Glutamatergic neuron (in vitro differentiated cells): ENCODE results near the gene SAMD14. TPM values are rescaled to one million over a fixed set of nuclear protein-coding genes. Genes with fewer than 3 reads are reported as not detected.

Experiments used
- DNase-seq: peaks from one replicate; pipeline ENCODE4 v3.0.0; 2022
- H3K27ac Mint-ChIP-seq: one replicate; pipeline ENCODE4 v1.8.0; 2020; ENCODE audit warnings: mild to moderate bottlenecking, mixed read lengths, inconsistent platforms; ENCODE audit not compliant: unreplicated experiment
- H3K27me3 Mint-ChIP-seq: one replicate; pipeline ENCODE4 v1.8.0; 2020; ENCODE audit warnings: mild to moderate bottlenecking, moderate library complexity, mixed read lengths, inconsistent platforms; ENCODE audit not compliant: unreplicated experiment
- H3K36me3 Mint-ChIP-seq: one replicate; pipeline ENCODE4 v1.8.0; 2020; ENCODE audit warnings: mild to moderate bottlenecking, mixed read lengths, inconsistent platforms; ENCODE audit not compliant: unreplicated experiment
- H3K4me1 Mint-ChIP-seq: one replicate; pipeline ENCODE4 v1.8.0; 2020; ENCODE audit warnings: mild to moderate bottlenecking, low read depth, mixed read lengths, inconsistent platforms; ENCODE audit not compliant: unreplicated experiment
- H3K4me3 Mint-ChIP-seq: one replicate; pipeline ENCODE4 v1.8.0; 2020; ENCODE audit warnings: mild to moderate bottlenecking, mixed read lengths, inconsistent platforms; ENCODE audit not compliant: unreplicated experiment
- H3K9me3 Mint-ChIP-seq: one replicate; pipeline ENCODE4 v1.8.0; 2020; ENCODE audit warnings: mild to moderate bottlenecking, moderate library complexity, mixed read lengths, inconsistent platforms; ENCODE audit not compliant: unreplicated experiment
- total RNA-seq: library from RNA; stranded (reverse); fragmentation: NEBNext Ultra II Directional; extraction: Animal tissue kit (Norgen Biotek cat#: 25700); gene quantifications from one replicate; pipeline ENCODE4 v1.2.1, GENCODE V29; 2021; ENCODE audit not compliant: unreplicated experiment
- TF ChIP-seq, protein P1 (sequence below): fragments of 200-600 bp; sonication (generic); IDR thresholded peaks from one replicate; pipeline ENCODE4 v1.5.0; 2021; ENCODE audit not compliant: partially characterized antibody, unreplicated experiment

Gene SAMD14
- total RNA-seq, 1 donor from 2014 or later: 95.0 TPM

DNA sequence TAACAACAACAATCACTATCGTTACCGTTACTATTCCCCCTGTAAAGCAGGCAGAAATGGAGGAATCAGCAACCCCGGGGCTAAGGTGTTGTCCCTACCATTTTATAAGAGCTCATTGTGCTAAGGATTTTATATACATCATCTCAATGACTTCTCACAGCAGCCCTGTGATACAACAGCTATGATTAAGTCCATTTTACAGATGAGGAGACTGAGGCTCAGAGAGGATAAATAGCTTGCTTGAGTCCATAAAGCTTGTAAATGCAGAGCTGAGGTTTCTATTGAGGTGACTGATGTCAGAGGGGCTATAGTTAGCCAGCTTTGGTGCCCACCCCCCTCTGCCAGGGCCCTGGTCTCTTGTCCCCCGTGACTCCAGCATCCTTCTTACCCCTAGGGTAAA lies 51.5 kb downstream of the SAMD14 start:
- peaks cover 26% of the 10 kb centered on the region for H3K4me1 Mint-ChIP-seq
- no peak for DNase-seq
- peaks cover 19% of the 10 kb centered on the region for H3K27me3 Mint-ChIP-seq
- no peaks in the 10 kb centered on the region for H3K36me3 Mint-ChIP-seq
- H3K4me3 Mint-ChIP-seq: peak overlapping the region; percentile 57
- peaks cover 8% of the 10 kb centered on the region for H3K9me3 Mint-ChIP-seq
- peak overlapping the region; percentile 73 for H3K27ac Mint-ChIP-seq
- TF ChIP-seq, protein P1, sequence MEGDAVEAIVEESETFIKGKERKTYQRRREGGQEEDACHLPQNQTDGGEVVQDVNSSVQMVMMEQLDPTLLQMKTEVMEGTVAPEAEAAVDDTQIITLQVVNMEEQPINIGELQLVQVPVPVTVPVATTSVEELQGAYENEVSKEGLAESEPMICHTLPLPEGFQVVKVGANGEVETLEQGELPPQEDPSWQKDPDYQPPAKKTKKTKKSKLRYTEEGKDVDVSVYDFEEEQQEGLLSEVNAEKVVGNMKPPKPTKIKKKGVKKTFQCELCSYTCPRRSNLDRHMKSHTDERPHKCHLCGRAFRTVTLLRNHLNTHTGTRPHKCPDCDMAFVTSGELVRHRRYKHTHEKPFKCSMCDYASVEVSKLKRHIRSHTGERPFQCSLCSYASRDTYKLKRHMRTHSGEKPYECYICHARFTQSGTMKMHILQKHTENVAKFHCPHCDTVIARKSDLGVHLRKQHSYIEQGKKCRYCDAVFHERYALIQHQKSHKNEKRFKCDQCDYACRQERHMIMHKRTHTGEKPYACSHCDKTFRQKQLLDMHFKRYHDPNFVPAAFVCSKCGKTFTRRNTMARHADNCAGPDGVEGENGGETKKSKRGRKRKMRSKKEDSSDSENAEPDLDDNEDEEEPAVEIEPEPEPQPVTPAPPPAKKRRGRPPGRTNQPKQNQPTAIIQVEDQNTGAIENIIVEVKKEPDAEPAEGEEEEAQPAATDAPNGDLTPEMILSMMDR: no peak

DNA sequence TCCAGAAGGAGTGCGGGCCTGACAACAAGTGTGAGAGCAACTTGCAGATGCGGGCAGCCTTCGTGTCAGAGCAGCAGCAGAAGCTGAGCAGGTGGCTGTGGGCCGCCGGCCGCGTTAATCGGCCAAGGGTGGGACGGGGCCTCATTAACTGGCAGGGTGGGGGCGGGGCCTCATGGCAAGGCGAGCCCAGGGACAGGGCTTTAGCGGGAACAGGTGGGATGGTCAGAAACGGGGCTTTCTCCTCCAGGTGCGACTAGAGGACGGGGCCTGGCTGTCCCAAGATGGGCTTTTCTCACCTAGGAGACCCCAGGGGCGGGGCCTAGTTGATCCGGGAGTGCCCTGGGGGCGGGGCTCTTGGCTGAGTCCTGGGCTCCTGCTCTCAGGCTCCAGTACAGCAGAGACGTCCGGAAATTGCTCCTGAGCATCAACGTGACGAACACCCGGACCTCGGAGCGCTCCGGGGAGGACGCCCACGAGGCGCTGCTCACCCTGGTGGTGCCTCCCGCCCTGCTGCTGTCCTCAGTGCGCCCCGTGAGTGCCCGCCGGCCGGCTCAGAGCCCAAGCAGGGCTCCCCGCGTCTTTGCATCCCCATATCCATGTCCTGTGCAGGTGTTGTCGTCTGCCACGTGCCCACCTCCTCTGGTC lies 53.2 kb downstream of the SAMD14 start:
- Mint-ChIP-seq H3K4me3 (peak overlapping the region; percentile 57), H3K36me3 (no peaks in the 10 kb centered on the region), H3K27ac (peak overlapping the region; percentile 73), H3K9me3 (peaks cover 8% of the 10 kb centered on the region), H3K4me1 (peaks cover 26% of the 10 kb centered on the region), H3K27me3 (peaks cover 23% of the 10 kb centered on the region)
- peak; percentile 74 for DNase-seq
- TF ChIP-seq, protein P1: no peak

DNA sequence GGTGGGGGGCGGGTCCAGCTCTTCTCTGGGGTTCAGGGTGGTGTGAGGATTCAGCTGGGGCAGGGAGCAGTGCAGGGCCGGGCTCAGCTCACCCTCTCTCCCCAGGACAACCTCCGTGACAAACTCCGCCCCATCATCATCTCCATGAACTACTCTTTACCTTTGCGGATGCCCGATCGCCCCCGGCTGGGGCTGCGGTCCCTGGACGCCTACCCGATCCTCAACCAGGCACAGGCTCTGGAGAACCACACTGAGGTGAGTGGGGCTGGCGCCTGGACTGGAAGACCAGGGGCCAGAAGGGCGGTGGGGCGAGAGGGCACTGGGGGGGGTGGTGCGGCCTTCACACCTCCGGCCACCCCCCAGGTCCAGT lies 53.8 kb downstream of the SAMD14 start:
- TF ChIP-seq, protein P1: no peak
- H3K27me3 Mint-ChIP-seq: peaks cover 25% of the 10 kb centered on the region
- no peak for DNase-seq
- H3K27ac Mint-ChIP-seq: no peak overlapping the region
- peaks cover 26% of the 10 kb centered on the region for H3K4me1 Mint-ChIP-seq
- peaks cover 10% of the 10 kb centered on the region for H3K9me3 Mint-ChIP-seq
- no peaks in the 10 kb centered on the region for H3K36me3 Mint-ChIP-seq
- H3K4me3 Mint-ChIP-seq: no peak overlapping the region

DNA sequence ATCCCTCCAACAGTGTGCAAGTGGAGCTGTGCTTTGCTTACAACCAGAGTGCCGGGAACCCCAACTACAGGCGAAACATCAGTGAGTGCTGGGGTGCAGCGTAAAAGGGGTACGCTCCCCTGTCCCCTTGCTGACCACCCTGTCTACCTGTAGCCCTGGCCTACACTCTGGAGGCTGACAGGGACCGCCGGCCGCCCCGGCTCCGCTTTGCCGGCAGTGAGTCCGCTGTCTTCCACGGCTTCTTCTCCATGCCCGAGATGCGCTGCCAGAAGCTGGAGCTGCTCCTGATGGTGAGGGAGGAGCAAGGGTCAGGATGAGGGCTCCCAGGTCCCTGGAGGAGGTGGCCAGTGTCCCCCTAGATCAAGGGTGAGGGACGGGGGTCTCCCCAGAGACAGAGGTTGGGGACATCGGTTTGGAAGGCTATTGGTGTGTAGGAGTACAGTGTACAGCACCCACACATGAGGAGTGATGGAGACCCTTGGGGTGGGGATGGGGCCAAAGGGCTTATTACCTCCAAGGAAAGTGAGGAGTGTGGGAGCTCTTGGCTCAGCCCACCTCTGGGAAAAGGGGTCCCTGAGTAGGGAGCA lies 54.4 kb downstream of the SAMD14 start:
- H3K27me3 Mint-ChIP-seq: peaks cover 25% of the 10 kb centered on the region
- H3K4me3 Mint-ChIP-seq: no peak overlapping the region
- H3K36me3 Mint-ChIP-seq: no peaks in the 10 kb centered on the region

DNA sequence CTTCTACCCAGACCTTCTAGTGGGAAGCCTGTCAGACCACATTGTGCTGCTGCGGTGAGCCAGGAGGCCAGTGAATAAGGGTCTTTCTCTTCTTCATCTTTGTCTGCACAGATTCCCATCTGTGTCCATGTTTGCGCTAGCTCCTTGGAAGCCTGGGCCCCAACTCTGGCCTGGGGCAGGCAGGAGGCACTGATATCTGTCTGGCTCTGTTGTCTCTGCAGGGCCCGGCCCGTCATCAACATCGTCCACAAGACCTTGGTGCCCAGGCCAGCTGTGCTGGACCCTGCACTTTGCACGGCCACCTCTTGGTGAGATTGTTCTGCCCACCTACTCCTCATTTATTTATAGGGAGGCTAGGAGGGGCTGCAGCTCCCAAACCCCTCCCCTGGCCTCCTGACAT lies 55.7 kb downstream of the SAMD14 start:
- Mint-ChIP-seq H3K27me3 (peaks cover 18% of the 10 kb centered on the region), H3K4me1 (peaks cover 16% of the 10 kb centered on the region), H3K36me3 (no peaks in the 10 kb centered on the region), H3K9me3 (peaks cover 11% of the 10 kb centered on the region), H3K4me3 (no peak overlapping the region), H3K27ac (no peak overlapping the region)
- no peak for DNase-seq
- TF ChIP-seq, protein P1: no peak

More for the DNA sequence above, 54.4 kb downstream of the SAMD14 start:
- peaks cover 11% of the 10 kb centered on the region for H3K9me3 Mint-ChIP-seq
- no peak overlapping the region for H3K27ac Mint-ChIP-seq
- DNase-seq: no peak
- H3K4me1 Mint-ChIP-seq: peaks cover 24% of the 10 kb centered on the region
- TF ChIP-seq, protein P1: no peak
